ENCODE data around the gene MAN2A1. TPM values are rescaled to one million over a fixed set of nuclear protein-coding genes. Genes with fewer than 3 reads are reported as not detected.

MAN2A1 gene
- total and polyA plus RNA-seq, 2 donors (not counting 1 experiment from before 2014, with no cell fraction given): 51.6 to 70.5 TPM

- no peaks in the 10 kb centered on the region for H3K79me2 ChIP-seq (ENCODE audit: control insufficient read depth, insufficient read depth, low read length)
- H3K9me3 ChIP-seq (ENCODE audit: control insufficient read depth, insufficient read depth, low read depth, low read length): no peaks in the 10 kb centered on the region
- H3K4me3 ChIP-seq (replicated peaks in 1 of 4; ENCODE audit: control extremely low read depth in 1 of 4, insufficient read depth in 1 of 4, low read depth in 3 of 4, low read length in 4 of 4): no peak overlapping the region
- TF ChIP-seq, protein P1, sequence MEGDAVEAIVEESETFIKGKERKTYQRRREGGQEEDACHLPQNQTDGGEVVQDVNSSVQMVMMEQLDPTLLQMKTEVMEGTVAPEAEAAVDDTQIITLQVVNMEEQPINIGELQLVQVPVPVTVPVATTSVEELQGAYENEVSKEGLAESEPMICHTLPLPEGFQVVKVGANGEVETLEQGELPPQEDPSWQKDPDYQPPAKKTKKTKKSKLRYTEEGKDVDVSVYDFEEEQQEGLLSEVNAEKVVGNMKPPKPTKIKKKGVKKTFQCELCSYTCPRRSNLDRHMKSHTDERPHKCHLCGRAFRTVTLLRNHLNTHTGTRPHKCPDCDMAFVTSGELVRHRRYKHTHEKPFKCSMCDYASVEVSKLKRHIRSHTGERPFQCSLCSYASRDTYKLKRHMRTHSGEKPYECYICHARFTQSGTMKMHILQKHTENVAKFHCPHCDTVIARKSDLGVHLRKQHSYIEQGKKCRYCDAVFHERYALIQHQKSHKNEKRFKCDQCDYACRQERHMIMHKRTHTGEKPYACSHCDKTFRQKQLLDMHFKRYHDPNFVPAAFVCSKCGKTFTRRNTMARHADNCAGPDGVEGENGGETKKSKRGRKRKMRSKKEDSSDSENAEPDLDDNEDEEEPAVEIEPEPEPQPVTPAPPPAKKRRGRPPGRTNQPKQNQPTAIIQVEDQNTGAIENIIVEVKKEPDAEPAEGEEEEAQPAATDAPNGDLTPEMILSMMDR (conservative IDR thresholded peaks at IDR 0.05 in 1 of 2, IDR thresholded peaks at IDR 0.05 in 1 of 2; ENCODE audit: low read depth in 1 of 2, low read length in 2 of 2): no peak
- no peak for TF ChIP-seq EZH2 (IDR thresholded peaks at IDR 0.05; ENCODE audit: low read length, missing control alignments)
- H3K36me3 ChIP-seq (ENCODE audit: control insufficient read depth, insufficient read depth, low read length): no peaks in the 10 kb centered on the region
- peaks cover 2% of the 10 kb centered on the region for H3K4me1 ChIP-seq (ENCODE audit: control insufficient read depth, extremely low read depth, insufficient read depth, low read length)
- H3K9ac ChIP-seq (ENCODE audit: insufficient read depth, low read length): no peak overlapping the region
- H4K20me1 ChIP-seq (ENCODE audit: control insufficient read depth, extremely low read depth, insufficient read depth, low read length): no peaks in the 10 kb centered on the region
- no peak overlapping the region for H3K27ac ChIP-seq (ENCODE audit: insufficient read depth, low read length)
- no peak overlapping the region for H2AFZ ChIP-seq (ENCODE audit: low read length)
- peak in 1 of 2 donors; percentile 68 for DNase-seq (ENCODE audit: low read depth in 2 of 2)
- no peaks in the 10 kb centered on the region for H3K27me3 ChIP-seq (ENCODE audit: control insufficient read depth, insufficient read depth, low read length)
- H3K4me2 ChIP-seq (ENCODE audit: extremely low read depth, insufficient read depth, low read length): no peak overlapping the region
Observed at GRCh38 chr5:109880907-109881685, 191.4 kb downstream of the MAN2A1 start.

DNA sequence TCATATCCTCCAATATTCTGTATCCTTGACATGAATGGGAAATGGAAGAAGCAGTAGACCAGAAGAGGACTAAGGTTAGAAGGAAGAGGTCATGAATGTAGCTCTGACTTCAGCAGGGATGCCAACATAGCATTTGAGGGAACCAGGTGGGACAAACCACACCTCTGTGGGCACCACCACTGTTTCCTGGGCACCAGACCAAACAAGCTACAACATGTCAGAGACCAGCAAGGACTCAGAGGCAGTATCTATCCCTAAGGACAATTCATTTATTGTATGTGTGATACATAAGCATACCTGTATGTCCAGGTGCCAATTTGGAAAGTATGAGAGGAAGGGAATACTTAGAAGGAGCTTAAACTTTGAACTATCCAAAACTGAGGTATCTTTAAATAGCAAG, 192.8 kb downstream of the MAN2A1 start:
- TF ChIP-seq, protein P1 (conservative IDR thresholded peaks at IDR 0.05 in 1 of 2, IDR thresholded peaks at IDR 0.05 in 1 of 2; ENCODE audit: low read depth in 1 of 2, low read length in 2 of 2): no peak
- no peak for TF ChIP-seq EZH2 (IDR thresholded peaks at IDR 0.05; ENCODE audit: low read length, missing control alignments)
- H4K20me1 ChIP-seq (ENCODE audit: control insufficient read depth, extremely low read depth, insufficient read depth, low read length): no peaks in the 10 kb centered on the region
- H3K27ac ChIP-seq (ENCODE audit: insufficient read depth, low read length): no peak overlapping the region
- no peak overlapping the region for H3K4me2 ChIP-seq (ENCODE audit: extremely low read depth, insufficient read depth, low read length)
- H3K9me3 ChIP-seq (ENCODE audit: control insufficient read depth, insufficient read depth, low read depth, low read length): no peaks in the 10 kb centered on the region
- no peak overlapping the region for H2AFZ ChIP-seq (ENCODE audit: low read length)
- H3K79me2 ChIP-seq (ENCODE audit: control insufficient read depth, insufficient read depth, low read length): no peaks in the 10 kb centered on the region
- DNase-seq (ENCODE audit: low read depth in 2 of 2): no peak
- H3K4me1 ChIP-seq (ENCODE audit: control insufficient read depth, extremely low read depth, insufficient read depth, low read length): peaks cover 2% of the 10 kb centered on the region
- H3K27me3 ChIP-seq (ENCODE audit: control insufficient read depth, insufficient read depth, low read length): no peaks in the 10 kb centered on the region
- no peak overlapping the region for H3K9ac ChIP-seq (ENCODE audit: insufficient read depth, low read length)
- H3K4me3 ChIP-seq (replicated peaks in 1 of 4; ENCODE audit: control extremely low read depth in 1 of 4, insufficient read depth in 1 of 4, low read depth in 3 of 4, low read length in 4 of 4): no peak overlapping the region
- H3K36me3 ChIP-seq (ENCODE audit: control insufficient read depth, insufficient read depth, low read length): no peaks in the 10 kb centered on the region

- TF ChIP-seq, protein P1 (conservative IDR thresholded peaks at IDR 0.05 in 1 of 2, IDR thresholded peaks at IDR 0.05 in 1 of 2; ENCODE audit: low read depth in 1 of 2, low read length in 2 of 2): no peak
- no peak for TF ChIP-seq EZH2 (IDR thresholded peaks at IDR 0.05; ENCODE audit: low read length, missing control alignments)
- Histone ChIP-seq H3K27ac (ENCODE audit: insufficient read depth, low read length) (no peak overlapping the region), H3K4me2 (ENCODE audit: extremely low read depth, insufficient read depth, low read length) (no peak overlapping the region), H3K36me3 (ENCODE audit: control insufficient read depth, insufficient read depth, low read length) (no peaks in the 10 kb centered on the region), H3K27me3 (ENCODE audit: control insufficient read depth, insufficient read depth, low read length) (no peaks in the 10 kb centered on the region), H3K4me3 (replicated peaks in 1 of 4; ENCODE audit: control extremely low read depth in 1 of 4, insufficient read depth in 1 of 4, low read depth in 3 of 4, low read length in 4 of 4) (no peak overlapping the region), H2AFZ (ENCODE audit: low read length) (no peak overlapping the region), H3K79me2 (ENCODE audit: control insufficient read depth, insufficient read depth, low read length) (no peaks in the 10 kb centered on the region), H3K9me3 (ENCODE audit: control insufficient read depth, insufficient read depth, low read depth, low read length) (no peaks in the 10 kb centered on the region), H3K9ac (ENCODE audit: insufficient read depth, low read length) (no peak overlapping the region), H3K4me1 (ENCODE audit: control insufficient read depth, extremely low read depth, insufficient read depth, low read length) (no peaks in the 10 kb centered on the region), H4K20me1 (ENCODE audit: control insufficient read depth, extremely low read depth, insufficient read depth, low read length) (no peaks in the 10 kb centered on the region)
- no peak for DNase-seq (ENCODE audit: low read depth in 2 of 2)
Observed at GRCh38 chr5:109884676-109885075, 194.9 kb downstream of the MAN2A1 start.

All from fibroblast of lung (primary cell).